Renal cortex interstitium (tissue), 11 donors: ENCODE results near the gene ROR2. TPM values are rescaled to one million over a fixed set of nuclear protein-coding genes. Genes with fewer than 3 reads are reported as not detected.

Source experiments
- DNase-seq, 11 donors: peaks; one replicate each; pipeline ENCODE4 v3.0.0-alpha.2; 2013; ENCODE audit warnings: low read depth in 9 of 11, low spot score in 4 of 11; ENCODE audit errors: extremely low read depth in 1 of 11
- polyA plus RNA-seq, 3 donors: library from polyadenylated mRNA; unstranded; fragments of 120-200 nt; gene quantifications; one replicate each; pipeline ENCODE4 v1.2.1, GENCODE V29; 2013; ENCODE audit not compliant: insufficient read length in 3 of 3

The ROR2 gene
- polyA plus RNA-seq, 3 donors: 17.4 to 20.5 (median 20.0) TPM

GRCh38 chr9:91935805-91936514, 14.1 kb downstream of the ROR2 start:
- no peak for DNase-seq

GRCh38 chr9:91935066-91935749, 14.8 kb downstream of the ROR2 start:
- no peak for DNase-seq

- no peak for DNase-seq
Measured at GRCh38 chr9:91934654-91935053, 15.4 kb downstream of the ROR2 start.

DNA sequence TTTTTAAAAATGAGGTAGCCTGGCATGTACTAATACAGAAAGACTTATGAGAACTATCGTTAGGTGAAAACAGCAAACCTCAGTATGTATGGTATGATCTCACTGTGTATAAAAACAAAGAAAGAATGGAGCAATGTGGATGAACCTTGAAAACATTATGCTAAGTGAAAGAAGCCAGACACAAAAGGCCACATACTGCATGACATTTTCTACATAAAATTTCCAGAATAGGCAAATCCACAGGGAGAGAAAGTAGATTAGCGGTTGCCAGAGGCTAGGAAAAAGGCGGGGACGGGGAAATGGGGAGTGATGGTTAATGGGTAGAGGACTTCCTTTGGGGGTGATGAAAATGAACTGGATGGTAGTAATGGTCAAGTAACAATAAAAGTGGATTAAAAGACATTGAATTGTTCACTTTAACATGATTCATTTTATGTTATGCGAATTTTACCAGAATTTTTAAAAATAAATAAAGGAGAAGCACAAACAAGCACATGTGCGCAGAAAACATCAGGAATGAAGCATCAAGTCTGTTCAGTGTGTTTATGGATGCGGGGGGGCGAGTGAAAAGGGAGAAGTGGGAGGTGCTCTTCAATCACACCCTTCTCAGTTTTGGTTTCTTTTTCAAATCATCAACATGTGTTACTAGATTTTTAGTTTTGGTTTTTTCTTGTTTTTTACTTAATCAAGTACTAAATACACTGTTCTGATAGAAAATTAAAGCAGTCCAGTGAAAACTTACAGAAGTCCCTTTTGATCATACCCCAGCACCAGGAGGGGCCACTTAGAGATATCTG, 16.3 kb downstream of the ROR2 start:
- no peak for DNase-seq

DNA sequence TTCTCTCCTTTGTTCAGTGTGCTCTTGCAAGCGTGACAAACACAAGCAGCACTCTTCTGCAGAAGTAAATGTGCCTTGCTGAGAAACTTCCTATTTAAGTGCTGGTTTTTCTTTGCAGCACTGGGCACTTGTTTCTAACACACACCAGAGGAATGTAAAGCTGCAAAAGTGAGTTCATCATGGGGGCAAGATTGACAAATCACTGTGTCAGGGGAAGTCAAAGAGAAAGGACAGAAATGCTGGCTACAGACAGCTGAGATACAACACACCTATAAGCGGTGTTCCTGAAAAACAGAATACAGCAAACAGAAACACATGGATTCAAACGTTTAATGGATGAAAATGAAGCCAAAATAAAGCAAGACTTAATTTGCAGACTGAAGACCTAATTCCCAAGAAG, 19.6 kb downstream of the ROR2 start:
- no peak for DNase-seq

DNA sequence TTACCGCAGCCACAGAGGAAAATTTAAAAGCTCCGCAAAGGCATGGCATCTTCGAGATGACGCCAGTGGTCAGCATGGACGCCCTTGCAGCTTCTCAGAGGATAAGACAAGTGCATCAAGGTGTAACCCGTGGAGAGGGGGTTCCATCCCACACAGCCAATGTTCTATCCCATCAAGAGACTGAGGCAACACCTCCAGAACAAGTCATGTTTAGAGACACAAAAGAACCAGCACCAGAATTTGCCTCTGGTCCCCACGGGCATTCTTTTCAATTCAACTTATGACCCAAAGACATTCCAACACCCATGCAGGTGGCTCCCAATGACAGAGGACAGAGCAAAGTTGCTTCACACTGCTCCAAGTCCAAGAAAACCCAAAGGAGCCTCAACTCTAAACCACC, 20.7 kb downstream of the ROR2 start:
- DNase-seq: no peak

GRCh38 chr9:91927922-91928510, 22.0 kb downstream of the ROR2 start:
- no peak for DNase-seq

DNA sequence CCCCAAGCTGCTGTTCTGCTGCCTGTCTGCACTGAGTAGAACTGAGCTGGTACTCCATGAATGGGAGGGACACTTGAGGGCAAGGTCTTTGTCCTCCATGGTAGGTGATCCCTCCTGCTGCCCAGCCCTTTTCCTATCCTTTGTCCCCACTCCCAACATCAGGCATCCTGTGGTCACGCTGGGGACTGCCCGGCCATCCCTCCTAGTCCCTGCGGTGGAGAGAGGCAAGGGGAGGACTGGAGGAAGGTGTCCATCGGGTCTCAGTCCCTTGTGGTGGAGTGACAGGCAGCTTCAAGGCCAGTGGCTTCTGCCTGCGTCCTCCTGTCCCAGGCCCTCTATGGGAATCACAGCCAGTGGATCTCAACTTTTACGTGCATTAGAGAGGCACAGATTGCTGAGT, 25.9 kb downstream of the ROR2 start:
- DNase-seq: no peak

DNA sequence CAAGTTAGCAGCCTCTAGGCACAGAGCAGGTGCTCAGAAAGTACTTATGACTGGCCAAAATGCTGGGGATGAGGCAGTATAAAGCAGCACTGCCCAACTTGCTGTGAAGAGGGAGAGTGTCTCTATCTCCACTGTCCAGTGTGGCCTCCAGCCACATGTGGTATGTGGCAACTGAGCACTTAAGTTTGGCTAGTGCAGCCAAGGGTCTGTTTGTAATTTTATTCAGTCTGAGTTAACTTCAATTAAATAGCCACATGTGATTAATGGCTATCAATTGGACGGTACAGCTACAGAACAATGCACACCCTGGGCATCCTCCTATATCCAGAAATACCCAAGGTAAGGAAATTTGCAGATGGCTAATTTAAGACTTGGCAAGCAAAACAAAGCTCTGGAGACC, 26.9 kb downstream of the ROR2 start:
- DNase-seq: no peak

GRCh38 chr9:91921371-91921770, 28.7 kb downstream of the ROR2 start:
- no peak for DNase-seq

- DNase-seq: no peak
Measured at GRCh38 chr9:91920630-91921350, 29.2 kb downstream of the ROR2 start.

DNA sequence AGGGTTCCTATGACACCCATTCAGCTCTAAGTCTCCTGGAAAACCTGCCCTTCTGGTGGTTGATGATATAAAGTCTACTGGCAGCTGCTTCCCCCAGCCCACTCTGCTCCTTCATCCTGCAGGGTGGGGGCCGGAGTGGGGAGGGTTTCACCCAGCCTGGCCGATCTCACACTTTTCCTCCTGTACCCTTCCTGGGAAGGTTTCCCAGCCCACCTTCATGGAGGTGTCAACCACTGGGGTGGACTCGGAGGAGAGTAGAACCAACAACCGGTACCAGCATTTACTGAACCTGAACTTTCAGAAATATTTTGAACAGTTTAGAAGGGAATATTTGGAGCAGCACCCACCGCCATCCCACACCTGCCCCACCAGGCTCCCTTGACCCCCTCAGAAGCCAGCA, 30.4 kb downstream of the ROR2 start:
- DNase-seq: no peak

GRCh38 chr9:91917436-91917835, 32.6 kb downstream of the ROR2 start:
- no peak for DNase-seq

DNA sequence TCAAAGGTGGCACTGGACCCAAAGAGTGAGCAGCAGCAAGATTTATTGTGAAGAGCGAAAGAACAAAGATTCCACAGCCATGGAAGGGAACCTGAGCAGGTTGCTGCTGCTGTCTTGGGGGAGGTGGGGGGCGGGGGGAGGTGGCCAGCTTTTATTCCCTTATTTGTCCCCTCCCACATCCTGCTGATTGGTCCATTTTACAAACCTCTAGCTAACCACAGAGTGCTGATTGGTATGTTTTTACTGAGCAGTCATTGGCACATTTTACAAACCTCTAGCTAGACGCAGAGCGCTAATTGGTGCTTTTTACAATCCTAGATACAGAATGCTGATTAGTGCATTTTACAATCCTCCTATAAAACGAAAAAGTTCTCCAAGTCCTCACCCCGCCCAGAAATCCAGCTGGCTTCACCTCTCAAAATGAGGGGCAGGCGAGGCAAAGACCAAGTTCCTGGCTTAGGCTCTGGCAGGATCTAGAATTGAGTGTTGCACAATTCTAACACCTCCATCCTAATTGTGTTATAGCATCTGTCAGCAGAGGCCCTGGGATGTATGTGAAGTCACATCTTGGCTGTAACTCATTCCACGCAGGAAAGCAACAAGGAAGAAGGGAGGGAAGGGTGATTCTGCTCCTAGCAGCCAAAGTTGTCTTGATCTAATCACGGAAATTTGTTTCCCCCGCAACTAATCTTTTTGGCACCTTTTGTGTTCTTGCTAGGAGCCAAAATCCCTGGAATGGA, 34.3 kb downstream of the ROR2 start:
- DNase-seq: no peak

DNA sequence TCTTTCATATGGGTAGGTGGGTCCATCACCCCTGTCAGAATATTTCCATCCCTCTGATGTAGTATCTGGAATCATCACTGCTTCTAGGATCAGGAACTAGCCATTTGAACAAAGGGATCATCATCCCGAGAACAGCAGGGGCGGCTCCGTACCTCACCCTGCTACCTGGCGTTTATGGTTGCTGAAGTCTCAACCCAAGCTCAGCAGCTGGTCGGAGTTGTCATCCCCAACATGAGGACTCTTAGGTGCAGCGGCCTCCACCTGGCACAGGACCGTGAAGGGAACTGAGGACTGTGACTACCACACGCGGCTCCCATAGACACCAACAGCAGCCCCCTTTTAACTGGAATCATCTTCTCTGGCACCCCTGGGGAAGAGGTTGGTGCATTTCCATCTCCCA, 35.1 kb downstream of the ROR2 start:
- no peak for DNase-seq

GRCh38 chr9:91914404-91914803, 35.6 kb downstream of the ROR2 start:
- DNase-seq: no peak

DNA sequence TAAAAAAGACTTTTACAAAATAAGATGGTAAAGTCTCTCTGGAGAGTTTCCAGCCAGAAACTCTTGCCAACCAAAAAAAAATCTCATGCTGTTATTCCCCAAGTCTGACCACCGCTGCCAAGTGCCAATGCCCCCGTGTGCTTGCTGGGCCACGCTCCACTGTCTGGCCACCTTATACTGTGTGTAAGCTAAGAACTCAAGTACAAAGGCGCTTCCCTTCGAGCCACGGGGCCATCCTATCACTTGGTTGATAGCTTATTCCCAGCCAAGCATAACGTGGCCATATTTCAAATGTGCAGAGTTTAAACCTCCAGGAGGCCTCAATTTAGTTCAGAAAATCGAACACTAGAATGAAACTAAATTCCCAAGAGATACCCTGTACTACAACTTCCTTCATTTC, 36.0 kb downstream of the ROR2 start:
- no peak for DNase-seq

DNA sequence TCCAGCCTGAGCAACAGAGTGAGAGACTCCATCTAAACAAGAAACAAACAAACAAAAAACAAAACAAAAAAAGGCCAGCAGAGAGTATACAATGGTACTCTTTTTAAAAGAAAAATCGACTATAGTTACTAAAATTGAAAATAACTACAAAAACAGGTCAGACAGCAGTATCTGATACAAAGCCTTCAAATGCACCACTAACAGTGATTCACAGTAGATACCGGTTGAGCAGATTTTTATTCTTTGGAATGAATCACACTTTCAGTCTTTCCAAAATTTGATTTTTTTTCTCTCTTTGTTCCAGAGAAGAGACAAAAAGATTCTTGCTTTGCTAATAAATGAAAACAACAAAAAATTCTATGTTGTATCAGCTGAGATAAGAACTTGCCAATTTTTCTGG, 36.9 kb downstream of the ROR2 start:
- no peak for DNase-seq

GRCh38 chr9:91911657-91912056, 38.4 kb downstream of the ROR2 start:
- DNase-seq: no peak
